IMR-90 (cell line): Measurements from ENCODE around the gene WDR1. TPM values are rescaled to one million over a fixed set of nuclear protein-coding genes. Genes with fewer than 3 reads are reported as not detected.
A peak's percentile ranks its signal among the peaks of the same experiment; 100 is the strongest.

Experiments used
- ATAC-seq: fragments of 200-7000 bp; cut with Tn5 transposase; 2 replicates; pipeline ENCODE4 v1.9.1; 2020; ENCODE audit warnings: low read depth, mild to moderate bottlenecking, moderate library complexity
- BruUV-seq: library from RNA; stranded (reverse); fragments of 400-500 nt; replicated peaks from 2 replicates; lab custom pipeline; 2021; lab: Mats Ljungman, UMichigan
- CTCF ChIA-PET: fragments of 300-600 bp; formaldehyde crosslinking; extraction: SDS; loops from one replicate; lab custom pipeline; 2021; ENCODE audit warnings: antibody characterized with exemption; lab: Yijun Ruan, JAX
- POLR2A ChIA-PET: fragments of 300-600 bp; sonication (Branson Sonifier 250); formaldehyde crosslinking; loops from one replicate; lab custom pipeline; 2022; ENCODE audit warnings: antibody characterized with exemption; ENCODE audit not compliant: unreplicated experiment; lab: Charles Lee
- DNase-seq: peaks from one replicate; pipeline ENCODE4 v3.0.0; 2013
- H2AFZ ChIP-seq: replicated peaks from 2 replicates; pipeline ENCODE3; 2013; ENCODE audit warnings: low read length, mild to moderate bottlenecking; ENCODE audit not compliant: poor library complexity
- H2AK5ac ChIP-seq: 2 replicates; pipeline ENCODE4 v1.6.1; 2013; ENCODE audit warnings: low read depth, low read length, inconsistent platforms
- H2AK9ac ChIP-seq: replicated peaks from 2 replicates; pipeline ENCODE3; 2013; ENCODE audit warnings: mild to moderate bottlenecking, low read depth, low read length, moderate library complexity; ENCODE audit not compliant: poor library complexity
- H2BK120ac ChIP-seq: 2 replicates; pipeline ENCODE4 v1.6.1; 2013; ENCODE audit warnings: low read depth, low read length, inconsistent platforms
- H2BK15ac ChIP-seq: 3 replicates; pipeline ENCODE4 v1.6.1; 2013; ENCODE audit warnings: low read depth, low read length, inconsistent platforms
- H2BK20ac ChIP-seq: 2 replicates; pipeline ENCODE4 v1.6.1; 2013; ENCODE audit warnings: low read depth, mild to moderate bottlenecking, inconsistent platforms, low read length, moderate library complexity
- H2BK5ac ChIP-seq: 2 replicates; pipeline ENCODE4 v1.6.1; 2013; ENCODE audit warnings: mild to moderate bottlenecking, low read depth, low read length, inconsistent platforms; ENCODE audit not compliant: poor library complexity, severe bottlenecking
- H3K14ac ChIP-seq: replicated peaks from 2 replicates; pipeline ENCODE4 v1.6.1; 2013; ENCODE audit warnings: low read depth, low read length, inconsistent platforms
- H3K18ac ChIP-seq: 2 replicates; pipeline ENCODE4 v1.6.1; 2013; ENCODE audit warnings: low read depth, low read length, control low read depth
- H3K23ac ChIP-seq: 2 replicates; pipeline ENCODE4 v1.6.1; 2013; ENCODE audit warnings: low read depth, low read length, inconsistent platforms
- H3K27ac ChIP-seq: 2 replicates; pipeline ENCODE4 v1.5.1; 2013; ENCODE audit warnings: mild to moderate bottlenecking, control low read depth, low read length; ENCODE audit not compliant: insufficient read depth
- H3K27me3 ChIP-seq: 2 replicates; pipeline ENCODE4 v1.6.1; 2013; ENCODE audit warnings: low read length; ENCODE audit not compliant: control insufficient read depth, insufficient read depth
- H3K36me3 ChIP-seq: 2 replicates; pipeline ENCODE4 v1.6.1; 2013; ENCODE audit warnings: low read length, mixed read lengths; ENCODE audit not compliant: control insufficient read depth, insufficient read depth
- H3K4ac ChIP-seq: 2 replicates; pipeline ENCODE4 v1.6.1; 2013; ENCODE audit warnings: low read depth, low read length, inconsistent platforms
- H3K4me1 ChIP-seq: 2 replicates; pipeline ENCODE4 v1.6.1; 2013; ENCODE audit warnings: low read length, mixed read lengths; ENCODE audit not compliant: control insufficient read depth, insufficient read depth
- H3K4me2 ChIP-seq: 2 replicates; pipeline ENCODE4 v1.6.1; 2013; ENCODE audit warnings: low read depth, mild to moderate bottlenecking, control low read depth, low read length, moderate library complexity
- H3K4me3 ChIP-seq: 2 replicates; pipeline ENCODE4 v1.5.1; 2013; ENCODE audit warnings: low read depth, mild to moderate bottlenecking, control low read depth, low read length, moderate library complexity; ENCODE audit not compliant: insufficient read depth
- H3K56ac ChIP-seq: 2 replicates; pipeline ENCODE4 v1.6.1; 2013; ENCODE audit warnings: low read length, inconsistent platforms; ENCODE audit not compliant: insufficient read depth; ENCODE audit errors: extremely low read depth
- H3K79me1 ChIP-seq, 2 experiments: 2 replicates each; pipeline ENCODE4 v1.6.1; 2013; ENCODE audit warnings: low read length in 2 of 2, inconsistent platforms in 1 of 2, low read depth in 1 of 2
- H3K9ac ChIP-seq: 2 replicates; pipeline ENCODE4 v1.6.1; 2013; ENCODE audit warnings: low read depth, low read length, control low read depth
- H3K9me1 ChIP-seq: 2 replicates; pipeline ENCODE4 v1.6.1; 2013; ENCODE audit warnings: low read length, inconsistent platforms; ENCODE audit not compliant: insufficient read depth
- H3K9me3 ChIP-seq: 2 replicates; pipeline ENCODE4 v1.6.1; 2013; ENCODE audit warnings: low read length; ENCODE audit not compliant: control insufficient read depth, insufficient read depth
- H4K20me1 ChIP-seq: 2 replicates; pipeline ENCODE4 v1.6.1; 2013; ENCODE audit warnings: low read length, inconsistent platforms; ENCODE audit not compliant: insufficient read depth
- H4K5ac ChIP-seq: 2 replicates; pipeline ENCODE4 v1.6.1; 2013; ENCODE audit warnings: mild to moderate bottlenecking, low read depth, low read length, control low read depth
- H4K8ac ChIP-seq, 2 experiments: 2 replicates each; pipeline ENCODE4 v1.6.1; 2013; ENCODE audit warnings: low read depth in 2 of 2, low read length in 2 of 2, control low read depth in 1 of 2, inconsistent platforms in 1 of 2
- H4K91ac ChIP-seq: 2 replicates; pipeline ENCODE4 v1.6.1; 2013; ENCODE audit warnings: low read depth, low read length, inconsistent platforms; ENCODE audit not compliant: insufficient read depth
- BHLHE40 ChIP-seq: fragments of 150-350 bp; IDR thresholded peaks from 2 replicates; pipeline ENCODE4 v1.6.1; 2016; ENCODE audit warnings: mild to moderate bottlenecking, low read depth, low read length
- CEBPB ChIP-seq: IDR thresholded peaks from 2 replicates; pipeline ENCODE4 v1.6.1; 2012; ENCODE audit warnings: low read depth, low read length, improper control_type of control experiment
- CHD1 ChIP-seq: IDR thresholded peaks from 2 replicates; pipeline ENCODE4 v1.6.1; 2012; ENCODE audit warnings: low read depth, low read length, improper control_type of control experiment
- FOS ChIP-seq: fragments of 150-350 bp; IDR thresholded peaks from 2 replicates; pipeline ENCODE4 v1.6.1; 2016; ENCODE audit warnings: low read depth, low read length
- MAZ ChIP-seq: IDR thresholded peaks from 2 replicates; pipeline ENCODE4 v1.6.1; 2012; ENCODE audit warnings: low read depth, mild to moderate bottlenecking, low read length, improper control_type of control experiment, moderate library complexity, borderline replicate concordance
- NFE2L2 ChIP-seq: fragments of 150-350 bp; IDR thresholded peaks from 2 replicates; pipeline ENCODE4 v1.6.1; 2016; ENCODE audit warnings: low read depth, mild to moderate bottlenecking, low read length
- USF2 ChIP-seq: fragments of 150-350 bp; IDR thresholded peaks from 2 replicates; pipeline ENCODE4 v1.6.1; 2017; ENCODE audit warnings: mild to moderate bottlenecking, antibody characterized with exemption, low read length, low read depth
- WGBS, 2 experiments: methylation state at CpG; one replicate each; pipeline versions ENCODE4 v1.1.5 to v1.1.7; 2013; ENCODE audit warnings: missing lambda C conversion rate in 2 of 2; ENCODE audit not compliant: insufficient read length in 1 of 2; ENCODE audit errors: extremely low coverage in 2 of 2; 5-methylcytosine and 5-hydroxymethylcytosine counted together
- dilution Hi-C: fragments of 300-500 bp; cut with HindIII; formaldehyde crosslinking; loops from one replicate; pipeline ENCODE4 v1.14.3; 2018; ENCODE audit warnings: low sequenced_read_pairs; ENCODE audit not compliant: unreplicated experiment
- in situ Hi-C: fragments of 300-500 bp; cut with MboI; formaldehyde crosslinking; loops from 3 replicates; pipeline ENCODE4 v1.14.3; 2019; ENCODE audit warnings: low sequenced_read_pairs, inconsistent platforms, mixed read lengths
- intact Hi-C: fragments of 100-400 bp; cut with micrococcal nuclease; formaldehyde crosslinking; loops from 2 replicates; pipeline ENCODE4 v1.10.0; 2022
- polyA plus RNA-seq, 3 experiments: library from polyadenylated mRNA; depleted of rRNA; stranded (reverse); fragments of >200 nt; gene quantifications; 2 replicates each; pipeline ENCODE4 v1.2.3, GENCODE V29; 2012; ENCODE audit warnings: low replicate concordance in 1 of 3
- total RNA-seq: library from RNA; depleted of rRNA; stranded (reverse); fragments of >200 nt; gene quantifications from 2 replicates; pipeline ENCODE4 v1.2.3, GENCODE V29; 2012
- TF ChIP-seq, protein P1 (sequence below): conservative IDR thresholded peaks from 2 replicates; pipeline ENCODE4 v1.5.1; 2012; ENCODE audit warnings: mild to moderate bottlenecking, low read depth, low read length, improper control_type of control experiment

The WDR1 gene
- total and polyA plus RNA-seq, 2 of the 4 experiments (the other 2 are of a cell fraction) = 725 to 992 TPM

DNA sequence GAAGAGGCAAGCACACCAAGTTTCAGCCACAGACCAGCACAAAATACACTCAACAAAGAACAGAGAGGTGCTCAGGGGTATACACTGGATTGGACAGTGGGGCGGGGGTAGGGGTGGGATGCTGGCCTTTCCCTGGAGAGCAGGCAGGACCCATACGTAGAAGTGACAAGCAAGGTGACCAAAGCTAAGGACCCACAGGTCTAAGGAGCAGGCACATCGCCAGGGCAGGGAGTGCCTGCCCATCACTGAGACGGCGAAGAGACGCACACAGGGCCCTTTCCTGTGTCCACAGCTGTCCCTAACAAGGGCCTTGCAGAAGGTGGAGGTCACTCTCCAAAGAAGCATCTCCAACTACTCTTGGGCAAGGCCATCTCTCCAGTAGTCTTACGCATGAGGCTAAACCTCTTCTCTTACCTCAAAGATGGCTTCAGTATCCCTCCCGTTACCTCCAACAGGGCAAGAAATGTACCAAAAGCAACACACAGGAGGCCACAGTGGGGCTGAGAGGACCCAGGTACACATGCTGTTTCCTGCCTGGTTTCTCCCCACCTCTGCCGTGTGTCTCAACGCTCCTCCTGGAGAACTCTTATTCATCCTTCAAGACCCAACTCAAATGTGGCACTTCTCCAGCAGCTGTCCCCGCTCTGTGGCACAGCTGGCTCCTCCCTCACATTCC lies 6.5 kb downstream of the WDR1 start:
- ATAC-seq (no peak), DNase-seq (no peak)
- TF ChIP-seq, protein P1, sequence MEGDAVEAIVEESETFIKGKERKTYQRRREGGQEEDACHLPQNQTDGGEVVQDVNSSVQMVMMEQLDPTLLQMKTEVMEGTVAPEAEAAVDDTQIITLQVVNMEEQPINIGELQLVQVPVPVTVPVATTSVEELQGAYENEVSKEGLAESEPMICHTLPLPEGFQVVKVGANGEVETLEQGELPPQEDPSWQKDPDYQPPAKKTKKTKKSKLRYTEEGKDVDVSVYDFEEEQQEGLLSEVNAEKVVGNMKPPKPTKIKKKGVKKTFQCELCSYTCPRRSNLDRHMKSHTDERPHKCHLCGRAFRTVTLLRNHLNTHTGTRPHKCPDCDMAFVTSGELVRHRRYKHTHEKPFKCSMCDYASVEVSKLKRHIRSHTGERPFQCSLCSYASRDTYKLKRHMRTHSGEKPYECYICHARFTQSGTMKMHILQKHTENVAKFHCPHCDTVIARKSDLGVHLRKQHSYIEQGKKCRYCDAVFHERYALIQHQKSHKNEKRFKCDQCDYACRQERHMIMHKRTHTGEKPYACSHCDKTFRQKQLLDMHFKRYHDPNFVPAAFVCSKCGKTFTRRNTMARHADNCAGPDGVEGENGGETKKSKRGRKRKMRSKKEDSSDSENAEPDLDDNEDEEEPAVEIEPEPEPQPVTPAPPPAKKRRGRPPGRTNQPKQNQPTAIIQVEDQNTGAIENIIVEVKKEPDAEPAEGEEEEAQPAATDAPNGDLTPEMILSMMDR = no peak
- TF ChIP-seq NFE2L2 = no peak
- no peak for TF ChIP-seq USF2
- no peak for TF ChIP-seq CEBPB
- TF ChIP-seq CHD1 = no peak
- TF ChIP-seq BHLHE40 = no peak
- no peak for TF ChIP-seq FOS
- TF ChIP-seq MAZ = no peak
- H3K9me3 ChIP-seq = no peaks in the 10 kb centered on the region
- peaks cover 0 to 79% of the 10 kb centered on the region in 2 experiments; a peak in 2 of 4 replicates for H3K79me1 ChIP-seq
- peak overlapping the region; percentile 13 for H3K14ac ChIP-seq
- BruUV-seq = no TSS peak
- ChIA-PET CTCF (no interaction called here), POLR2A (interaction anchor here (4.1 kb wide), 1 partner anchor 7 kb away, joined by 23 read pairs; the partner anchor contains the start of gene WDR1)
- peaks cover 96% of the 10 kb centered on the region for H4K20me1 ChIP-seq
- intact Hi-C loops = no loop called here
- dilution Hi-C loops = no loop called here
- H3K4me2 ChIP-seq = no peak overlapping the region
- H2BK5ac ChIP-seq = peak overlapping the region; percentile 34
- no peak overlapping the region for H2AK9ac ChIP-seq
- H2BK120ac ChIP-seq = no peak overlapping the region
- H4K5ac ChIP-seq = no peak overlapping the region
- WGBS, 2 experiments = 100% methylated on average over 5 of the region's 11 CpGs; no CpG with 5 or more reads in 1 of the 2 experiments
- H3K27me3 ChIP-seq = no peaks in the 10 kb centered on the region
- peak overlapping the region; percentile 67 for H3K23ac ChIP-seq
- H3K56ac ChIP-seq = no peak overlapping the region
- H3K4ac ChIP-seq = peak overlapping the region; percentile 9; the same call in 1 of the 2 replicates
- H3K27ac ChIP-seq = peak overlapping the region; percentile 24; the same call in 1 of the 2 replicates
- peak overlapping the region in 1 of 2 experiments; percentile 22; a peak in 1 of 4 replicates for H4K8ac ChIP-seq
- peaks cover 83% of the 10 kb centered on the region for H3K36me3 ChIP-seq
- H3K4me1 ChIP-seq = peaks cover 68% of the 10 kb centered on the region
- H3K4me3 ChIP-seq = no peak overlapping the region
- no peak overlapping the region; the same call in 1 of the 2 replicates for H4K91ac ChIP-seq
- H2BK20ac ChIP-seq = no peak overlapping the region
- H2BK15ac ChIP-seq = no peak overlapping the region
- H3K9me1 ChIP-seq = peaks cover 67% of the 10 kb centered on the region
- no peak overlapping the region for H3K9ac ChIP-seq
- peak overlapping the region; percentile 13; the same call in 1 of the 2 replicates for H2AK5ac ChIP-seq
- in situ Hi-C loops = no loop called here
- no peak overlapping the region for H3K18ac ChIP-seq
- no peak overlapping the region for H2AFZ ChIP-seq
